A549 (cell line): ENCODE measurements around the gene DERA. TPM values are rescaled to one million over a fixed set of nuclear protein-coding genes. Genes with fewer than 3 reads are reported as not detected.

Source experiments
- ATAC-seq, 2 experiments: fragments of 200-7000 bp in 1 of 2; fragments of >200 bp in 1 of 2; cut with Nextera tagmentation in 1 of 2; cut with Tn5 transposase in 1 of 2; 3 replicates each; pipeline versions ENCODE4 v1.8.0 to v1.9.1; 2018 to 2020; ENCODE audit warnings: mild to moderate bottlenecking in 1 of 2, moderate library complexity in 1 of 2
- CTCF ChIA-PET: fragments of 300-600 bp; sonication (Branson Sonifier 250); formaldehyde crosslinking; extraction: SDS; loops from one replicate; lab custom pipeline; 2021; ENCODE audit warnings: antibody characterized with exemption, inconsistent platforms; lab: Yijun Ruan, JAX
- POLR2A ChIA-PET: fragments of 350-600 bp; formaldehyde crosslinking; extraction: SDS; loops from one replicate; lab custom pipeline; 2021; ENCODE audit warnings: antibody characterized with exemption, inconsistent platforms; lab: Yijun Ruan, JAX
- DNase-seq, 2 experiments: peaks; one replicate each; pipeline versions ENCODE4 v3.0.0 to v3.0.0-alpha.2; 2011 to 2016; ENCODE audit warnings: low read depth in 1 of 2, low spot score in 1 of 2
- FAIRE-seq: peaks from 2 replicates; lab custom pipeline; 2011; peaks lifted over from hg19 to GRCh38; lab: Jason Lieb, UNC
- H3K27ac ChIP-seq, 2 experiments: fragments of >200 bp; sonication (Bioruptor Twin); formaldehyde crosslinking; 3 replicates each; pipeline ENCODE4 v1.5.1; 2016 to 2017
- H3K4me1 ChIP-seq: fragments of >200 bp; sonication (Bioruptor Twin); formaldehyde crosslinking; 3 replicates; pipeline ENCODE4 v1.6.1; 2016
- H3K4me2 ChIP-seq: fragments of >200 bp; sonication (Bioruptor Twin); formaldehyde crosslinking; 3 replicates; pipeline ENCODE4 v1.6.1; 2016
- H3K4me3 ChIP-seq: fragments of >200 bp; sonication (Bioruptor Twin); formaldehyde crosslinking; 3 replicates; pipeline ENCODE4 v1.5.1; 2016
- H3K9me3 ChIP-seq: fragments of >200 bp; sonication (Bioruptor Twin); formaldehyde crosslinking; 3 replicates; pipeline ENCODE4 v1.6.1; 2016
- CBX8 ChIP-seq: fragments of 200-600 bp; sonication (generic); IDR thresholded peaks from 2 replicates; pipeline ENCODE4 v1.6.1; 2016
- CEBPB ChIP-seq, 2 experiments: fragments of >200 bp in 1 of 2; sonication (Bioruptor Twin) in 1 of 2; formaldehyde crosslinking in 1 of 2; IDR thresholded peaks; 2 replicates each; pipeline ENCODE4 v1.6.1; 2012 to 2016
- CHD2 ChIP-seq: fragments of 150-350 bp; IDR thresholded peaks from 2 replicates; pipeline ENCODE4 v1.6.1; 2014; ENCODE audit warnings: low read length; ENCODE audit not compliant: partially characterized antibody
- CHD4 ChIP-seq: fragments of 200-600 bp; sonication (generic); IDR thresholded peaks from 2 replicates; pipeline ENCODE4 v1.6.1; 2016; ENCODE audit warnings: antibody characterized with exemption, mild to moderate bottlenecking, borderline replicate concordance
- EP300 ChIP-seq, 2 experiments: fragments of >200 bp; sonication (Bioruptor Twin); formaldehyde crosslinking; IDR thresholded peaks; 2 replicates in 1 of 2; 3 replicates in 1 of 2; pipeline ENCODE4 v1.6.1; 2016 to 2017
- ESRRA ChIP-seq: fragments of 150-350 bp; IDR thresholded peaks from 2 replicates; pipeline ENCODE4 v1.6.1; 2014; ENCODE audit warnings: mild to moderate bottlenecking, low read length, borderline replicate concordance
- FOSL2 ChIP-seq, 2 experiments: fragments of 450-650 bp in 1 of 2; fragments of >200 bp in 1 of 2; sonication (Bioruptor Twin) in 1 of 2; formaldehyde crosslinking; IDR thresholded peaks; 2 replicates each; pipeline versions ENCODE4 v1.5.0 to v1.6.1; 2016 to 2020; ENCODE audit warnings: mild to moderate bottlenecking in 1 of 2, moderate library complexity in 1 of 2
- FOXS1 ChIP-seq: fragments of 250-450 bp; sonication (Bioruptor Pico); IDR thresholded peaks from 2 replicates; pipeline ENCODE4 v1.5.0; 2020; ENCODE audit warnings: mild to moderate bottlenecking, moderate library complexity
- GATA3 ChIP-seq: IDR thresholded peaks from 2 replicates; pipeline ENCODE4 v1.6.1; 2012; ENCODE audit warnings: borderline replicate concordance
- HOXA7 ChIP-seq: fragments of 250-450 bp; sonication (Bioruptor Pico); IDR thresholded peaks from 2 replicates; pipeline ENCODE4 v1.5.0; 2020; ENCODE audit warnings: mild to moderate bottlenecking, moderate library complexity
- JUN ChIP-seq, 2 experiments: fragments of >200 bp; sonication (Bioruptor Twin); formaldehyde crosslinking; IDR thresholded peaks; 2 replicates in 1 of 2; 3 replicates in 1 of 2; pipeline ENCODE4 v1.6.1; 2016 to 2017
- JUNB ChIP-seq: fragments of >200 bp; sonication (Bioruptor Twin); formaldehyde crosslinking; IDR thresholded peaks from 2 replicates; pipeline ENCODE4 v1.6.1; 2016
- KDM1A ChIP-seq: fragments of 200-600 bp; sonication (generic); IDR thresholded peaks from 2 replicates; pipeline ENCODE4 v1.6.1; 2016; ENCODE audit warnings: low read depth, mild to moderate bottlenecking
- MYC ChIP-seq: IDR thresholded peaks from 2 replicates; pipeline ENCODE4 v1.6.1; 2012; ENCODE audit warnings: mild to moderate bottlenecking, inconsistent platforms, low read length, improper control_type of control experiment, borderline replicate concordance
- NFE2L2 ChIP-seq: fragments of 150-350 bp; conservative IDR thresholded peaks from 2 replicates; pipeline ENCODE4 v1.6.1; 2014; ENCODE audit warnings: low read length
- NPAS2 ChIP-seq: fragments of 250-450 bp; sonication (Bioruptor Pico); IDR thresholded peaks from 2 replicates; pipeline ENCODE4 v1.8.0; 2022; ENCODE audit warnings: mild to moderate bottlenecking, moderate library complexity, borderline replicate concordance
- RAD21 ChIP-seq, 2 experiments: fragments of >200 bp in 1 of 2; sonication (Bioruptor Twin) in 1 of 2; formaldehyde crosslinking in 1 of 2; IDR thresholded peaks in 1 of 2; conservative IDR thresholded peaks in 1 of 2; 2 replicates in 1 of 2; 3 replicates in 1 of 2; pipeline ENCODE4 v1.6.1; 2012 to 2018; ENCODE audit warnings: inconsistent platforms in 1 of 2
- RCOR1 ChIP-seq: fragments of 150-350 bp; IDR thresholded peaks from 2 replicates; pipeline ENCODE4 v1.6.1; 2014; ENCODE audit warnings: antibody characterized with exemption, low read length, low read depth
- REST ChIP-seq: fragments of 200-600 bp; sonication (generic); IDR thresholded peaks from 2 replicates; pipeline ENCODE4 v1.6.1; 2016; ENCODE audit warnings: antibody characterized with exemption, mild to moderate bottlenecking, moderate library complexity
- RFX5 ChIP-seq: fragments of 450-650 bp; IDR thresholded peaks from 2 replicates; pipeline ENCODE4 v1.7.1; 2014; ENCODE audit warnings: antibody characterized with exemption, mild to moderate bottlenecking, moderate library complexity
- SREBF2 ChIP-seq: fragments of 450-650 bp; IDR thresholded peaks from 2 replicates; pipeline ENCODE4 v1.6.1; 2014; ENCODE audit warnings: mild to moderate bottlenecking, moderate library complexity
- TFCP2L1 ChIP-seq: fragments of 250-450 bp; sonication (Bioruptor Pico); IDR thresholded peaks from 2 replicates; pipeline ENCODE4 v1.5.0; 2021; ENCODE audit warnings: mild to moderate bottlenecking
- ZC3H11A ChIP-seq: fragments of 450-650 bp; IDR thresholded peaks from 2 replicates; pipeline ENCODE4 v1.6.1; 2014; ENCODE audit warnings: antibody characterized with exemption, mild to moderate bottlenecking
- ZFP36 ChIP-seq: fragments of 450-650 bp; IDR thresholded peaks from 2 replicates; pipeline ENCODE4 v1.6.1; 2014; ENCODE audit warnings: borderline replicate concordance; ENCODE audit not compliant: partially characterized antibody
- ZNF302 ChIP-seq: fragments of 250-450 bp; sonication (Bioruptor Pico); IDR thresholded peaks from 2 replicates; pipeline ENCODE4 v1.9.0; 2021; ENCODE audit warnings: inconsistent platforms, mild to moderate bottlenecking, moderate library complexity
- WGBS: methylation state at CpG from one replicate; pipeline ENCODE4 v1.1.6; 2017; ENCODE audit errors: missing lambda C conversion rate; 5-methylcytosine and 5-hydroxymethylcytosine counted together
- polyA plus RNA-seq, 4 experiments: library from polyadenylated mRNA; depleted of rRNA in 3 of 4; stranded (reverse); fragments of >200 nt; fragmentation: RNase III in 1 of 4; extraction: RNeasy Plus Mini Kit Qiagen cat#74134 plus additional on column Dnase treatment in 1 of 4; gene quantifications; 2 replicates in 3 of 4; 3 replicates in 1 of 4; pipeline ENCODE4 v1.2.3, GENCODE V29; 2011 to 2017
- TF ChIP-seq, protein P1 (sequence below): fragments of 450-650 bp; IDR thresholded peaks from 2 replicates; pipeline ENCODE4 v1.6.1; 2014; ENCODE audit warnings: antibody characterized with exemption
- TF ChIP-seq, protein P2 (sequence below): IDR thresholded peaks from 2 replicates; pipeline ENCODE4 v1.6.1; 2012

The DERA gene
- polyA plus RNA-seq, 2 of the 4 experiments (the other 2 are of a cell fraction): 45.2 to 65.0 TPM

- TF ChIP-seq CHD4 (no peak), RCOR1 (no peak), TFCP2L1 (CRISPR knock-in tag) (no peak)
These were observed 119.6 kb downstream of the DERA start (continued) for GRCh38 chr12:16030744-16031143.

- ATAC-seq: no peak
- no peak for FAIRE-seq
- Histone ChIP-seq H3K27ac (no peak overlapping the region), H3K9me3 (no peaks in the 10 kb centered on the region), H3K4me2 (no peak overlapping the region), H3K4me1 (no peaks in the 10 kb centered on the region), H3K4me3 (no peak overlapping the region)
- ChIA-PET CTCF (interaction anchor here (0.5 to 1.5 kb wide), 2 partner anchors 8 to 103 kb away, joined by 3 read pairs; no protein-coding TSS in a partner anchor), POLR2A (no interaction called here)
- DNase-seq: no peak
- no peak for TF ChIP-seq EP300 (IDR thresholded peaks at IDR 0.05)
- TF ChIP-seq CHD4: no peak
- TF ChIP-seq, protein P1, sequence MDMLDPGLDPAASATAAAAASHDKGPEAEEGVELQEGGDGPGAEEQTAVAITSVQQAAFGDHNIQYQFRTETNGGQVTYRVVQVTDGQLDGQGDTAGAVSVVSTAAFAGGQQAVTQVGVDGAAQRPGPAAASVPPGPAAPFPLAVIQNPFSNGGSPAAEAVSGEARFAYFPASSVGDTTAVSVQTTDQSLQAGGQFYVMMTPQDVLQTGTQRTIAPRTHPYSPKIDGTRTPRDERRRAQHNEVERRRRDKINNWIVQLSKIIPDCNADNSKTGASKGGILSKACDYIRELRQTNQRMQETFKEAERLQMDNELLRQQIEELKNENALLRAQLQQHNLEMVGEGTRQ: no peak
- TF ChIP-seq NPAS2: no peak
- no peak for TF ChIP-seq ZNF302 (CRISPR knock-in tag)
- no peak for TF ChIP-seq HOXA7 (CRISPR knock-in tag)
- TF ChIP-seq NFE2L2: no peak
- no peak for TF ChIP-seq SREBF2
- TF ChIP-seq ZFP36: no peak
- WGBS: 95% methylated on average over 5 of the region's 5 CpGs
These were observed 123.1 kb downstream of the DERA start for GRCh38 chr12:16034136-16034817.

- CTCF ChIA-PET: no interaction called here
- H3K27ac ChIP-seq: no peak overlapping the region
- no peak overlapping the region for H3K4me2 ChIP-seq
- H3K4me1 ChIP-seq: no peaks in the 10 kb centered on the region
- POLR2A ChIA-PET: no interaction called here
- H3K4me3 ChIP-seq: no peak overlapping the region
- TF ChIP-seq ZFP36: no peak
- TF ChIP-seq RCOR1: no peak
- no peak for TF ChIP-seq JUNB
- TF ChIP-seq GATA3: no peak
- TF ChIP-seq, protein P2, sequence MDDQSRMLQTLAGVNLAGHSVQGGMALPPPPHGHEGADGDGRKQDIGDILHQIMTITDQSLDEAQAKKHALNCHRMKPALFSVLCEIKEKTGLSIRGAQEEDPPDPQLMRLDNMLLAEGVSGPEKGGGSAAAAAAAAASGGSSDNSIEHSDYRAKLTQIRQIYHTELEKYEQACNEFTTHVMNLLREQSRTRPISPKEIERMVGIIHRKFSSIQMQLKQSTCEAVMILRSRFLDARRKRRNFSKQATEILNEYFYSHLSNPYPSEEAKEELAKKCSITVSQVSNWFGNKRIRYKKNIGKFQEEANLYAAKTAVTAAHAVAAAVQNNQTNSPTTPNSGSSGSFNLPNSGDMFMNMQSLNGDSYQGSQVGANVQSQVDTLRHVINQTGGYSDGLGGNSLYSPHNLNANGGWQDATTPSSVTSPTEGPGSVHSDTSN: no peak
- no peak for TF ChIP-seq HOXA7 (CRISPR knock-in tag)
- no peak for TF ChIP-seq FOXS1 (CRISPR knock-in tag)
- TF ChIP-seq REST: no peak
- no peak for TF ChIP-seq CHD2
- no peak for TF ChIP-seq ESRRA
- TF ChIP-seq SREBF2: no peak
- TF ChIP-seq FOSL2 (IDR thresholded peaks at IDR 0.05): no peak
- no peak for TF ChIP-seq FOSL2 (CRISPR knock-in tag; IDR thresholded peaks at IDR 0.05)
- TF ChIP-seq ZC3H11A: no peak
- TF ChIP-seq CBX8: no peak
- TF ChIP-seq CEBPB (IDR thresholded peaks at IDR 0.05): no peak
- TF ChIP-seq KDM1A: no peak
- TF ChIP-seq JUN (IDR thresholded peaks at IDR 0.05): no peak
- no peak for TF ChIP-seq MYC
- no peak for TF ChIP-seq RFX5
- no peak for TF ChIP-seq RAD21 (conservative IDR thresholded peaks at IDR 0.05 in 1 of 2, IDR thresholded peaks at IDR 0.05 in 1 of 2)
- FAIRE-seq (no peak), ATAC-seq (no peak), DNase-seq (no peak)
- no peaks in the 10 kb centered on the region for H3K9me3 ChIP-seq
- 90% methylated on average over 3 of the region's 3 CpGs for WGBS
These were observed 124.9 kb downstream of the DERA start for GRCh38 chr12:16036073-16036472.
